Mucosa of rectum (tissue), 2 donors: ENCODE results near the gene BABAM2.
"Not testable (repeated sequence)": the region's sequence is repeated elsewhere in the genome, so short reads cannot be mapped to it uniquely, and the experiment has no call there.

ENCODE experiments used
- H3K27ac ChIP-seq, 2 donors: one replicate each; pipeline ENCODE4 v1.7.0; 2013; ENCODE audit warnings: inconsistent platforms in 2 of 2, low read depth in 2 of 2, low read length in 2 of 2
- H3K27me3 ChIP-seq, 2 donors: one replicate each; pipeline ENCODE4 v1.7.0; 2013; ENCODE audit warnings: low read length in 2 of 2; ENCODE audit not compliant: control insufficient read depth in 2 of 2, insufficient read depth in 2 of 2
- H3K36me3 ChIP-seq, 2 donors: one replicate each; pipeline ENCODE4 v1.7.0; 2013; ENCODE audit warnings: low read length in 2 of 2; ENCODE audit not compliant: control insufficient read depth in 2 of 2, insufficient read depth in 2 of 2
- H3K4me1 ChIP-seq, 2 donors: one replicate each; pipeline ENCODE4 v1.7.0; 2013; ENCODE audit warnings: low read length in 2 of 2, mild to moderate bottlenecking in 1 of 2; ENCODE audit not compliant: control insufficient read depth in 2 of 2, insufficient read depth in 2 of 2
- H3K4me3 ChIP-seq, 2 donors: one replicate each; pipeline ENCODE4 v1.7.0; 2013; ENCODE audit warnings: low read length in 2 of 2
- H3K9ac ChIP-seq, 2 donors: one replicate each; pipeline ENCODE4 v1.7.0; 2013; ENCODE audit warnings: low read length in 2 of 2, low read depth in 1 of 2, mild to moderate bottlenecking in 1 of 2
- H3K9me3 ChIP-seq, 2 donors: one replicate each; pipeline ENCODE4 v1.7.0; 2013; ENCODE audit warnings: low read length in 2 of 2; ENCODE audit not compliant: control insufficient read depth in 2 of 2
- donor health status: healthy.
- donor health status: Normal muscosa, but diverticular disease.

BABAM2 gene

DNA sequence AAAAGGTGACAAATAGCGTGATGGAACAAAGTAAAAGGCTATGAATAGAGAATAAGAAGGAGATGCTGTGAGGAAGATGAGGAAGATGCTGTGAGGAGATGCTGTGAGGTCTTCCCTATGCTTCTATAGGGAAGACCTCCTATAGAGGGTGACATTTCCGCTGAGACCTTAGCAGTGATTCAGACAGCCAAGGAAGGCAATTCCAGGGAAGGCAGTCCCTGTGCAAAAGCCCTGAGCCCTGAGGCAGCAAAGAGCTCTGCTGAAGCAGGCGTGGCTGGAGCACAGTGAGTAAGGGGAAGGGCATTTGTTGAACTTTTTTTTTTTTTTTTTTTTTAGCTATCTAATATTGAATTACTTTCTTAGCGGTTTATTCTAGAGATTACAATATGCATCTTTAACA, 359.5 kb downstream of the BABAM2 start:
- Histone ChIP-seq H3K36me3 (no peaks in the 10 kb centered on the region), H3K4me1 (peaks cover 0 to 3% of the 10 kb centered on the region in 2 donors), H3K27ac (no peak overlapping the region)

DNA sequence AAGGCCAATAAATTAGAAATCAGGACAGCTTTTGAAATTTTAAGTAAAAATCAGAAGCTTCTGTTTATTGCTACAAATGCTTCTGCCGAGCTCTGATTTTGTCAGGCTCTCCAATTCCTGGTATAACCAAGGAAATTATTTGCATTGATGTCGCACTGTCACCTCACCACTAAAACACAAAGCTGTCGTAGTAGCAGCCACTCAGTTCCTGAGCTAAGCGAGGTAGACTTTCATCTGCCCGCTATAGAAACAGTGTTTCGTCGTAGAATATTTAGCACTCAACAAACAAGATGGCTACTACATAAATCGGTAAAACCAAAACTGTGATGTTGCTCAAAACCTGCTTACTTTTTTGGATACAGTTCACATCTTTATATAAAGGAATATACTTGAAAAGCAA, 360.8 kb downstream of the BABAM2 start:
- H3K27me3 ChIP-seq = no peaks in the 10 kb centered on the region
- no peak overlapping the region for H3K4me3 ChIP-seq
- H3K36me3 ChIP-seq = no peaks in the 10 kb centered on the region
- H3K9ac ChIP-seq = no peak overlapping the region
- no peaks in the 10 kb centered on the region for H3K9me3 ChIP-seq
- H3K27ac ChIP-seq = no peak overlapping the region
- H3K4me1 ChIP-seq = peaks cover 0 to 3% of the 10 kb centered on the region in 2 donors

More for the DNA sequence above, 359.5 kb downstream of the BABAM2 start:
- no peaks in the 10 kb centered on the region for H3K9me3 ChIP-seq
- H3K4me3 ChIP-seq = no peak overlapping the region
- H3K9ac ChIP-seq = no peak overlapping the region
- no peaks in the 10 kb centered on the region for H3K27me3 ChIP-seq

DNA sequence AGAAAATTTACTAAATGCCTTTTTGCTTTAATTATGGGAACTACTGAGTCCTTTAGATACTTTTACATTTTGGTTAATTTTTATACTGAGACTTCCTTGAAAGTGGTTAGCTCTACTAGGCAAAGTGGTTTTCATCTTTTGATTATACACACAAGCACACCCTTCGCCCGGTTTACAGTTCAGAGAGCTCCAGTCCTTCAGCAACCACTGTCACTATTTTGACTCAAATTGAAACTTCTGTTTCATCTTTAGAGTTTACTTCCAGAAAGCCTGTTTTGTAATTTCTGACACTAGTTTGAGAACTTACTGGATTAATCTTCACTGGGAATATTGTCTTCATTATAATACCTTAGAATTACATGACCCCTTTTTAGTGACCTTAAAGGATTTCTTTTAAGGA, 361.8 kb downstream of the BABAM2 start:
- H3K4me3 ChIP-seq = no peak overlapping the region
- no peaks in the 10 kb centered on the region for H3K27me3 ChIP-seq
- peak overlapping the region in 1 of 2 donors; percentile 6 for H3K27ac ChIP-seq
- H3K4me1 ChIP-seq = peaks cover 0 to 3% of the 10 kb centered on the region in 2 donors
- H3K36me3 ChIP-seq = no peaks in the 10 kb centered on the region
- H3K9me3 ChIP-seq = no peaks in the 10 kb centered on the region
- no peak overlapping the region for H3K9ac ChIP-seq

DNA sequence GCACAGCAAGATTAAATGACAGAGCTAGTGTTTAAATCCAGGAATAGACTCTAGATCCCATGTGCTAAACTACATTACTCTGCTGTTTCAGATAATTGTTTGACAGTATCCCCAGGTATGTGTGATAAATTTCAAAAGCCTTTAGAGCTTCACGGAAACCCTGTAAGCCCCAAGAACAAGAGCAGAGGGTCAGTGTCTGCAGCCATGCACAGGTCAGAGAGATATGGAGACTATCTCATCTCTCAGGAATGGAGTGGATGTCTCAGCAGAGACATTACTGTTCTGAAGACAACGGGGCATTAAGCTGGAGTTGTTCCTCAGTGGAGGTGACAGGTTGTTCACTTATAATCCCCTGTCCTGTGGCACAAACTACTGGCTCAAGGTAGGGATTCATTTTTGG, 363.0 kb downstream of the BABAM2 start:
- H3K27me3 ChIP-seq = no peaks in the 10 kb centered on the region
- no peaks in the 10 kb centered on the region for H3K9me3 ChIP-seq
- H3K4me1 ChIP-seq = peaks cover 0 to 3% of the 10 kb centered on the region in 2 donors
- no peak overlapping the region for H3K4me3 ChIP-seq
- H3K27ac ChIP-seq = no peak overlapping the region
- H3K9ac ChIP-seq = no peak overlapping the region
- H3K36me3 ChIP-seq = no peaks in the 10 kb centered on the region

DNA sequence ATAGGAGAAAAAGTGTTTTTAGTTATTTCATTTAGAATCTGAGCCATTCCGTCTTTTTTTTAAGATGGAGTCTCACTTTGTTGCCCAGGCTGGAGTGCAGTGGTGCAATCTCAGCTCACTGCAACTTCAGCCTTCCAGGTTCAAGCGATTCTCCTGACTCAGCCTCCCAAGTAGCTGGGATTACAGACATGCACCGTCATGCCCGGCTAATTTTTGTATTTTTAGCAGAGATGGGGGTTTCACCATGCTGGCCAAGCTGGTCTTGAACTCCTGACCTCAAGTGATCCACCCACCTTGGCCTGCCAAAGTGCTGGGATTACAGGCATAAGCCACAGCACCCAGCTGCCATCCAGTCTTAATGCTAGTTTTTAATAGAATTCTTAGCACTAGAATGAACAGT, 364.7 kb downstream of the BABAM2 start:
- H3K36me3 ChIP-seq, H3K9me3 ChIP-seq, H3K27ac ChIP-seq, H3K4me1 ChIP-seq, H3K27me3 ChIP-seq, H3K9ac ChIP-seq, H3K4me3 ChIP-seq: not testable (repeated sequence)

DNA sequence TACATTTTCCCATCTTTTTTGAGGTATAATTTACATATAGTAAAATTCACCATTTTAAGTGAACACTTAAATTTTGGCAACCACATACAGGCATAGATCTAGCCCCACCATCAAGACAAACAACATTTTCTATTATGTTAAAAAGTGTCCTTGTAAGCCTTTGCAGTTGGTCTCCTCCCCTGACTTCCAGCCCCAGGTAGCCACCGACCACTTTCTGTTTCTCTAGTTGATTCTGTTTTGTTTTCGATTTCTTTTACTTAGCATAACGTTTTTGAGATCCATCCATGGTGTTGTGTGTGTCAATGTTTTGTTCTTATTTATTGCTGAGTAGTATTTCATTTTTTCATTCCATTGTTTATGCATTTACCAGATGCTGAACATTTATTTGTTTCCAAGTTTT, 366.7 kb downstream of the BABAM2 start:
- Histone ChIP-seq H3K4me3 (no peak overlapping the region), H3K27me3 (no peaks in the 10 kb centered on the region), H3K9me3 (no peaks in the 10 kb centered on the region), H3K9ac (no peak overlapping the region), H3K27ac (no peak overlapping the region), H3K36me3 (no peaks in the 10 kb centered on the region), H3K4me1 (no peaks in the 10 kb centered on the region)

DNA sequence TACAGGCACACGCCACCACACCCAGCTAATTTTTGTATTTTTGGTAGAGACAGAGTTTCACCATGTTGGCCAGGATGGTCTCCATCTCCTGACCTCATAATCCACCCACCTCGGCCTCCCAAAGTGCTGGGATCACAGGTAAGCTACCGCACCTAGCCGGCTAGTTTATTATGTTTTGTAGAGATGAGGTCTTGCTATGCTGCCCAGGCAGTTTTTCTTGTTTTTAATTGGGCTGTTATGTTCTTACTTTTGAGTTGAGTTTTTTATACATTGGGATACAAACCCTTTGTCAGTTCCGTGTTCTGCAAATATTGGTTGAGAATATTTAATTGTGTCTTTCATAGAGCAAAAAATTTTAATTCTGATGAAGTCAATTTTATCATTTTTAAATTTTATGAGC, 368.7 kb downstream of the BABAM2 start:
- H3K9ac ChIP-seq, H3K9me3 ChIP-seq, H3K27me3 ChIP-seq, H3K4me1 ChIP-seq, H3K4me3 ChIP-seq, H3K27ac ChIP-seq, H3K36me3 ChIP-seq: not testable (repeated sequence)

DNA sequence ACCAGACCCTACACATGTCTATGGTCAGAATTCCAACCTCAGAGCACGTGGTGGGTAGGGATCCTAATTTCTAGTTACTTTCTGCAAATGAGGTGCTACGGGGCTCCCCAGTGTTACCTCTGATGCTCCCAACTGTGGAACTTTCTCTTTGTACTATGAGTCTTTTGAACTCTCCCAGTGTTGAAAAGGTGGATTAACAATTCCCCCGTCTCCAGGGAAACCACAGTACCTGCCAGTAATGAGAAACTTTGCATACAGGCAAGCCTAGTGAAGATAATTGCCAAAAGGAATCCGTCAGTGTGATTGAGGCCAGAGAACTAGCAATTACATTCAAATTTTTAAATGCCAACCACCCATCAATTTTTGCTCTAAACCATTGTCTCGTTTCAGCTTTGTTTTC, 373.2 kb downstream of the BABAM2 start:
- Histone ChIP-seq H3K27ac (no peak overlapping the region), H3K9ac (no peak overlapping the region), H3K27me3 (no peaks in the 10 kb centered on the region), H3K4me1 (peaks cover 8 to 14% of the 10 kb centered on the region in 2 donors), H3K36me3 (no peaks in the 10 kb centered on the region), H3K4me3 (no peak overlapping the region), H3K9me3 (no peaks in the 10 kb centered on the region)

DNA sequence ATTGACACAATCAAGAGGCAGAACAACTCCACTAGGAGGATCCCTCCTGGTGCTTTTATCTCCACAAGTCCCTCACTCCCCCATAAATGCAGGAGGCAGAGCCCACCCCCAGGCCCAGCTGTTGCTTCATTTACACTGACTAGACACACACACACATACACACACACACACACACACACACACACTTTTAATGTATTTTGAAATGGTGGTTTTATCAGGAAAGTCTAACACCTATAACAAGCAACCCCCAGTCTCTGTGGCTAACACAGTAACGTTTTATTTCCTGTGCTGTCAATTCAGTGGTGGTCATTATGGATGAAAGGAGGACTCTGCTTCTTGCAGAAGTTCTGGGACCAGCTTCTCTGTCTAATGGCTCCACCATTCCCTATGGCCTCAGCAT, 376.8 kb downstream of the BABAM2 start:
- H3K9me3 ChIP-seq = no peaks in the 10 kb centered on the region
- H3K4me3 ChIP-seq = no peak overlapping the region
- peaks cover 23 to 40% of the 10 kb centered on the region in 2 donors for H3K4me1 ChIP-seq
- H3K36me3 ChIP-seq = no peaks in the 10 kb centered on the region
- no peaks in the 10 kb centered on the region for H3K27me3 ChIP-seq
- H3K9ac ChIP-seq = no peak overlapping the region
- H3K27ac ChIP-seq = peak overlapping the region in 1 of 2 donors; percentile 89

DNA sequence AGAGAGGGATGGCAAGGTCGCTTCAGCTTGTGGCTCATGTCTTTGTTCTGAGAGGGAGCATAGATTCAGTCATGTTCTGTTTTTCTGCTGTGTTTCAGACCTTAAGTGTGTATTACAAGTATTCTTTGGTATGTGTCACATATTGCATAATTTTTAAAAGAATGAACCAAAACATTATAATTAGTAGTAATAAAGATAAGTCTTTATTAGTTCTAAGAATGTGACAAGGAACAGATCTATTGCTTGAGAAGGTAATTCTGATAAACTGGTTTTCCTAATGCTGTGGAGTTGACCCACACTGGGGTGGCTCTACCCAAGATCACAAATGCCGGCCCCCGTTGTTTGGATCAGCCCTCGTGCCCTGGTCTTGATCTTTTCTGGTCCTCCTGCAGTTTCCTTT, 377.9 kb downstream of the BABAM2 start:
- peak overlapping the region in 1 of 2 donors; percentile 53 for H3K4me3 ChIP-seq
- H3K36me3 ChIP-seq = no peaks in the 10 kb centered on the region
- no peaks in the 10 kb centered on the region for H3K9me3 ChIP-seq
- no peaks in the 10 kb centered on the region for H3K27me3 ChIP-seq
- H3K27ac ChIP-seq = peak overlapping the region; percentile 79 to 89
- H3K9ac ChIP-seq = peak overlapping the region; percentile 10 to 58
- H3K4me1 ChIP-seq = peaks cover 23 to 50% of the 10 kb centered on the region in 2 donors
